Fibroblast of mammary gland (primary cell): ENCODE results near the gene ST6GAL2.

Source experiments
- DNase-seq: peaks from one replicate; pipeline ENCODE4 v3.0.0-alpha.2; 2010; ENCODE audit warnings: low read depth
- H3K4me3 ChIP-seq: 2 replicates; pipeline ENCODE4 v1.5.1; 2011; ENCODE audit warnings: low read depth, mild to moderate bottlenecking, low read length, moderate library complexity; ENCODE audit not compliant: control insufficient read depth
- TF ChIP-seq, protein P1 (sequence below): conservative IDR thresholded peaks from 2 replicates; pipeline ENCODE4 v1.5.1; 2011; ENCODE audit warnings: low read depth, low read length, inconsistent platforms; ENCODE audit not compliant: control insufficient read depth, insufficient read depth

ST6GAL2 gene

DNA sequence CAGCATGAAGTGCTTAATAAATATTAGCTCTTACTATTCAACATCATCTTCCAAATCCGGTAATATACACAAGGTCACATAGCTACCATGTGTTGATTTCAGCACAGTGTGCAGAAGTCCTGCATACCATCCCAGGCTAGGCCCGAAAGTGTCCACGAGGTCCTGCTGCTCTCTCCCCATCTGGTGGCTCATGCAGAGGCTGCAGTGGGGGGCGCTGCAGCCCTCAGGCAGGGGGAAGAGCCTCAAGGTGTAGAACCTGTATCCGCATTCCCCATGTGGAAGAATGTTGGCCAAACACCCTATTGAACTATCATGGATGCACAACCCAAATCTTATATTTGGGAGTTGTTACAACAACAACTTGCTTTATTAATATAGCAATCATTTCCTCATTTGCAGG is 88.5 kb downstream of the ST6GAL2 start:
- TF ChIP-seq, protein P1, sequence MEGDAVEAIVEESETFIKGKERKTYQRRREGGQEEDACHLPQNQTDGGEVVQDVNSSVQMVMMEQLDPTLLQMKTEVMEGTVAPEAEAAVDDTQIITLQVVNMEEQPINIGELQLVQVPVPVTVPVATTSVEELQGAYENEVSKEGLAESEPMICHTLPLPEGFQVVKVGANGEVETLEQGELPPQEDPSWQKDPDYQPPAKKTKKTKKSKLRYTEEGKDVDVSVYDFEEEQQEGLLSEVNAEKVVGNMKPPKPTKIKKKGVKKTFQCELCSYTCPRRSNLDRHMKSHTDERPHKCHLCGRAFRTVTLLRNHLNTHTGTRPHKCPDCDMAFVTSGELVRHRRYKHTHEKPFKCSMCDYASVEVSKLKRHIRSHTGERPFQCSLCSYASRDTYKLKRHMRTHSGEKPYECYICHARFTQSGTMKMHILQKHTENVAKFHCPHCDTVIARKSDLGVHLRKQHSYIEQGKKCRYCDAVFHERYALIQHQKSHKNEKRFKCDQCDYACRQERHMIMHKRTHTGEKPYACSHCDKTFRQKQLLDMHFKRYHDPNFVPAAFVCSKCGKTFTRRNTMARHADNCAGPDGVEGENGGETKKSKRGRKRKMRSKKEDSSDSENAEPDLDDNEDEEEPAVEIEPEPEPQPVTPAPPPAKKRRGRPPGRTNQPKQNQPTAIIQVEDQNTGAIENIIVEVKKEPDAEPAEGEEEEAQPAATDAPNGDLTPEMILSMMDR: no peak
- no peak for DNase-seq
- no peak overlapping the region for H3K4me3 ChIP-seq

DNA sequence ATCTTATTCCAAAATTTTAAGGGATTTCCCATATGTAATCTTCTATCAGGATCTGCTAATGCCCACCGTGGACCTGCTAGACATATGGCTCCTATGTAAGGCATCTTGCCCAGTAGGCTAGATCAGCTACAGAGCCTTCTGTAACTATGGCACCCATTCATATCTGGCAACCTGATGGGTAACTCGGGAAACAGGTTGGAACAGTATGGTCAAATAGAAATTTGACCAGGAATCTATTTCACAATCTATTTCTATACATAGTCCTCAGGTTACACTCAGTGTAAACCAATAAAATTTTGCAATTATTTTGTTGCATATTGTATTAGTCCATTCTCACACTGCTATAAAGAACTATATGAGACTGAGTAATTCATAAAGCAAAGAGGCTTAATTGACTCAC is 93.3 kb downstream of the ST6GAL2 start:
- no peak overlapping the region for H3K4me3 ChIP-seq
- TF ChIP-seq, protein P1: no peak
- no peak for DNase-seq

- DNase-seq: peak; percentile 7
- TF ChIP-seq, protein P1: no peak
- H3K4me3 ChIP-seq: no peak overlapping the region
Measured at GRCh38 chr2:106789185-106789584, 96.8 kb downstream of the ST6GAL2 start.

- no peak overlapping the region for H3K4me3 ChIP-seq
- TF ChIP-seq, protein P1: no peak
- DNase-seq: no peak
Measured at GRCh38 chr2:106782681-106783080, 103.3 kb downstream of the ST6GAL2 start.

GRCh38 chr2:106781196-106781595 is 104.8 kb downstream of the ST6GAL2 start:
- TF ChIP-seq, protein P1: no peak
- DNase-seq: no peak
- H3K4me3 ChIP-seq: no peak overlapping the region

DNA sequence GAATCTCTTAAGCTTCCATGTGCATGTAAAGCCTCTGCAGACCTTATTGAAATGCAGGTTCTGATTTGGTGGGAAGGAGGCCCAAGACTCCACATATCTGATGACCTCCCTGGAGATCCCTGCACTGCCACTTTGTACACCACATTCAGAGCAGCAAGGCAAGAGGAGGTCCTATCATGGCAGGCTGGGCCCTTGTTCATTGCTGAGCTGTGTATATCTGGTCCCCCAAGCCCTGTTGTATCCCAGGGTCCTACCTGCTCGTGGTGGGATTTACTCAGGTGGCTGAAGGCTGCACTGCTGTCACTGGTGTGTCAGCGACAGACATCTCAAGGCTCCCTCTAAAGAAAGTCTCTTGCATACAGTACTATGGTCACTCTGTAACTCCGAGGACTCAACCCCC is 114.2 kb downstream of the ST6GAL2 start:
- no peak overlapping the region for H3K4me3 ChIP-seq
- no peak for DNase-seq
- TF ChIP-seq, protein P1: no peak

GRCh38 chr2:106770986-106771385 is 115.0 kb downstream of the ST6GAL2 start:
- H3K4me3 ChIP-seq: no peak overlapping the region
- DNase-seq: no peak
- TF ChIP-seq, protein P1: no peak
